Neural crest cell (in vitro differentiated cells): ENCODE results near the gene ABCA2. TPM values are rescaled to one million over a fixed set of nuclear protein-coding genes. Genes with fewer than 3 reads are reported as not detected.

Experiments
- DNase-seq: peaks from one replicate; pipeline ENCODE4 v3.0.0; 2021; ENCODE audit warnings: low read depth, mixed read lengths, low spot score
- H3K27ac Mint-ChIP-seq: one replicate; pipeline ENCODE4 v1.8.0; 2021; ENCODE audit warnings: mild to moderate bottlenecking, mixed read lengths; ENCODE audit not compliant: unreplicated experiment
- H3K27me3 Mint-ChIP-seq: 2 replicates; pipeline ENCODE4 v1.8.0; 2021; ENCODE audit warnings: low read depth, mild to moderate bottlenecking, mixed read lengths
- H3K36me3 Mint-ChIP-seq: 2 replicates; pipeline ENCODE4 v1.8.0; 2021; ENCODE audit warnings: low read depth, mild to moderate bottlenecking, mixed read lengths
- H3K4me1 Mint-ChIP-seq: 2 replicates; pipeline ENCODE4 v1.8.0; 2021; ENCODE audit warnings: mixed read lengths
- H3K4me3 Mint-ChIP-seq: one replicate; pipeline ENCODE4 v1.8.0; 2021; ENCODE audit warnings: mild to moderate bottlenecking, mixed read lengths
- H3K9me3 Mint-ChIP-seq: 2 replicates; pipeline ENCODE4 v1.8.0; 2021; ENCODE audit warnings: mixed read lengths
- CTCF ChIP-seq: fragments of 200-600 bp; sonication (generic); conservative IDR thresholded peaks from 2 replicates; pipeline ENCODE4 v1.5.0; 2021; ENCODE audit warnings: antibody characterized with exemption, mild to moderate bottlenecking
- total RNA-seq: library from RNA; stranded (reverse); gene quantifications from 2 replicates; pipeline ENCODE4 v1.2.1, GENCODE V29; 2021

ABCA2 gene
- total RNA-seq, 1 donor from 2014 or later, result 37.1 TPM

- no peak for TF ChIP-seq CTCF
- Mint-ChIP-seq H3K27ac (no peak overlapping the region), H3K36me3 (no peaks in the 10 kb centered on the region), H3K9me3 (no peaks in the 10 kb centered on the region), H3K4me1 (no peaks in the 10 kb centered on the region), H3K4me3 (no peak overlapping the region), H3K27me3 (peaks cover 57% of the 10 kb centered on the region)
- DNase-seq, result no peak
Measured at GRCh38 chr9:137057545-137057944, 29.5 kb upstream of the ABCA2 start.

- H3K4me1 Mint-ChIP-seq, result no peaks in the 10 kb centered on the region
- TF ChIP-seq CTCF, result no peak
- H3K4me3 Mint-ChIP-seq, result no peak overlapping the region
- no peaks in the 10 kb centered on the region for H3K36me3 Mint-ChIP-seq
- no peak overlapping the region for H3K27ac Mint-ChIP-seq
- no peaks in the 10 kb centered on the region for H3K9me3 Mint-ChIP-seq
- peaks cover 64% of the 10 kb centered on the region for H3K27me3 Mint-ChIP-seq
- DNase-seq, result no peak
Measured at GRCh38 chr9:137056739-137057415, 28.8 kb upstream of the ABCA2 start.

GRCh38 chr9:137055385-137056364, 27.6 kb upstream of the ABCA2 start:
- H3K4me1 Mint-ChIP-seq, result no peaks in the 10 kb centered on the region
- peaks cover 72% of the 10 kb centered on the region for H3K27me3 Mint-ChIP-seq
- TF ChIP-seq CTCF, result no peak
- H3K36me3 Mint-ChIP-seq, result no peaks in the 10 kb centered on the region
- no peak for DNase-seq
- no peaks in the 10 kb centered on the region for H3K9me3 Mint-ChIP-seq
- H3K4me3 Mint-ChIP-seq, result no peak overlapping the region
- peak overlapping the region; percentile 27 for H3K27ac Mint-ChIP-seq

GRCh38 chr9:137054932-137055384, 26.9 kb upstream of the ABCA2 start:
- Mint-ChIP-seq H3K27me3 (peaks cover 76% of the 10 kb centered on the region), H3K27ac (no peak overlapping the region), H3K9me3 (no peaks in the 10 kb centered on the region), H3K4me1 (no peaks in the 10 kb centered on the region), H3K36me3 (no peaks in the 10 kb centered on the region), H3K4me3 (no peak overlapping the region)
- no peak for DNase-seq
- TF ChIP-seq CTCF, result no peak

- no peaks in the 10 kb centered on the region for H3K4me1 Mint-ChIP-seq
- H3K27ac Mint-ChIP-seq, result no peak within 1 kb of the TSS
- TF ChIP-seq CTCF, result no peak
- peaks cover 84% of the 10 kb centered on the region for H3K27me3 Mint-ChIP-seq
- no peaks in the 10 kb centered on the region for H3K36me3 Mint-ChIP-seq
- no peaks in the 10 kb centered on the region for H3K9me3 Mint-ChIP-seq
- DNase-seq, result no peak
- no peak within 1 kb of the TSS for H3K4me3 Mint-ChIP-seq
Measured at GRCh38 chr9:137053944-137054931, 26.2 kb upstream of the ABCA2 start, which contains the start of gene ENTPD2. TSS of gene ENTPD2 (minus strand) at chr9:137054061. CDS start at chr9:137053997, 64 bp downstream.
